Stimulated activated CD4-positive, alpha-beta T cell treated with anti-CD3 and anti-CD28 coated beads, Interleukin-12 subunit alpha, Interleukin-12 subunit beta, amount 100 ng/mL, for 48 hours (primary cell): ENCODE measurements around the gene CDH6.

Source experiments
- DNase-seq, 3 donors: peaks; one replicate each; pipeline ENCODE4 v3.0.0-alpha.2; 2020; ENCODE audit warnings: low read depth in 2 of 3, low spot score in 1 of 3

Gene CDH6

GRCh38 chr5:31372124-31372523, 178.6 kb downstream of the CDH6 start:
- DNase-seq, result no peak

- DNase-seq, result no peak
Observed at GRCh38 chr5:31375999-31376720, 182.7 kb downstream of the CDH6 start.

- no peak for DNase-seq
Observed at GRCh38 chr5:31377274-31377946, 183.9 kb downstream of the CDH6 start.

GRCh38 chr5:31378136-31378535, 184.7 kb downstream of the CDH6 start:
- no peak for DNase-seq
